Kidney glomerular epithelial cell (primary cell): ENCODE results near the gene SCN9A.
A peak's percentile ranks its signal among the peaks of the same experiment; 100 is the strongest.
"Not testable (repeated sequence)": the region's sequence is repeated elsewhere in the genome, so short reads cannot be mapped to it uniquely, and the experiment has no call there.

ENCODE experiments used
- DNase-seq: peaks from one replicate; lab custom pipeline; 2025; lab: John Stamatoyannopoulos, UW

SCN9A gene

GRCh38 chr2:166334805-166335204, 40.9 kb downstream of the SCN9A start:
- no peak for DNase-seq

- no peak for DNase-seq
These were observed 41.9 kb downstream of the SCN9A start for GRCh38 chr2:166333801-166334200.

DNA sequence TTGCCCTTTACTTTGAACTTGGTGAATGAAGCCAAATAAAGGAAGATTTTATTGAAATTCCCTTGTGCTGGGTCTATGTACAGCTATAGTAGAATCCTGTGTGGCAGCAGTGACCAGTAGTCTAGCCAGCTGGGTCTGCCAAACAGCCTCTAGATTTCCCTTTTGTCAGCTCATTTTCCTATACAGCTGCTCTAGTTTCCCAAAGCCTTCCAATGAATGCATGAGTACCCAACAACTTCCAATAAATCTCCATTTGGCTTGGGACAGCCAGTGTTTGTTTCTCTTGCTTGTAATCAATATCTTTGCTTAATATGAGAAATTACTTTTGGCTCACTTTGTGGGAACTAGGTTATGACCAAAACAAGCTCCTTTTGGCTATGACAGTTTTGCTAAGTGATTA, 43.6 kb downstream of the SCN9A start:
- DNase-seq: no peak

GRCh38 chr2:166331468-166331867, 44.3 kb downstream of the SCN9A start:
- no peak for DNase-seq

- DNase-seq: no peak
These were observed 46.3 kb downstream of the SCN9A start for GRCh38 chr2:166329465-166329864.

DNA sequence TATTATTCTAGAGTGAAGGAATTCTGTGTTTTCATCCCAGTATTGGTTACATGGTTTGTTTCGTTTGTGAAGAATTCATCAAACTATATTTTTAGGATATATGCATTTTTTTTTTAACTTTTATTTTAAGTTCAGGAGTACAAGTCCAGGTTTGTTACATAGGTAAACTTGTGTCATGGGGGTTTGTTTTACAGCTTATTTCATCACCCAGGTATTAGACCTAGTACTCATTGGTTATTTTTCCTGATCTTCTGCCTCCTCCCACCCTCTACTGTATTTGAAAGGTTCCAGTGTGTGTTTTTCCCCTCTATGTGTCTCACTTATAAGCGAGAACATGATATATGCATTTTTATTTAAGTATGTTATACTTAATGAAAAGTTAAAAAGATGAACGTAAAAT, 47.6 kb downstream of the SCN9A start:
- no peak for DNase-seq

GRCh38 chr2:166321076-166321475, 54.7 kb downstream of the SCN9A start:
- DNase-seq: no peak

GRCh38 chr2:166314022-166314759, 61.6 kb downstream of the SCN9A start:
- DNase-seq: peak; percentile 33

GRCh38 chr2:166312863-166313262, 62.9 kb downstream of the SCN9A start:
- not testable (repeated sequence) for DNase-seq

DNA sequence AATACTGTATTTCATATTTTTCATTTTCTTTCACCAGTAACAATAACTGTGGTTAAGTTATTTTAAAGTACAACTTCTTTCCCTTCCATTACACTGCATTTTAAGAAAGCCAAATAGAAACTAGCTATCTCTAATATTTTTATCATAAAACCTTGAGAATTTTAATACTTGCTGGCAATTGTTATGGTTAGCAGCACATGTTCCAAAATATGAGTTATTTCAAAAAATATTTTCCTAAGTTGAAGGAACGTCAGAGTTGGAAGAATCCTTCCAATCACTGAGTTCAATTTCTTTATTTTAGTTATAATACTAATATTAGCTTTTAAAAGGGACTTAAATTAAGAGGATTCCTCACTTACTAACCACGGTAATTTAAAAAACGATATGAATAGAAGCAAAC, 68.4 kb downstream of the SCN9A start:
- DNase-seq: no peak

DNA sequence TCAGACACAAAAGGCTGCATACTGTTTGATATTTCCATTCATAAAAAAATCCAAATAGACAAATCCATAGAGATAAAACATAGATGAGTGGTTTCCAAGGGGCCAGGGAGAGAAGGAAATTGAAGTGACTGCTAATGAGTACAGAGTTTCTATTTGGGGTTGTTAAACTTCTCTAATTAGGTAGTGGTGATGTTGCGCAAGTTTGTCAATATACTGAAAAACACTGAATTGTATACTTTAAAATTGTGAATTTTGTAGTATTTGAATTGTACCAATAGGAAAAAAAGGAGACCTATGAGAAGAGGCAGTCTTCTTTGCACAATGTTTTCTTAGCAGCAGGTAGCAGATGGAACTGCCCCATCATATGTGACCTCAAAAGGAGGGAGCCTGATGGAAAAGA, 71.1 kb downstream of the SCN9A start:
- DNase-seq: no peak

- no peak for DNase-seq
These were observed 73.7 kb downstream of the SCN9A start for GRCh38 chr2:166302036-166302435.

- no peak for DNase-seq
These were observed 77.8 kb downstream of the SCN9A start for GRCh38 chr2:166297951-166298350.

- DNase-seq: no peak
These were observed 81.8 kb downstream of the SCN9A start for GRCh38 chr2:166293984-166294383.

DNA sequence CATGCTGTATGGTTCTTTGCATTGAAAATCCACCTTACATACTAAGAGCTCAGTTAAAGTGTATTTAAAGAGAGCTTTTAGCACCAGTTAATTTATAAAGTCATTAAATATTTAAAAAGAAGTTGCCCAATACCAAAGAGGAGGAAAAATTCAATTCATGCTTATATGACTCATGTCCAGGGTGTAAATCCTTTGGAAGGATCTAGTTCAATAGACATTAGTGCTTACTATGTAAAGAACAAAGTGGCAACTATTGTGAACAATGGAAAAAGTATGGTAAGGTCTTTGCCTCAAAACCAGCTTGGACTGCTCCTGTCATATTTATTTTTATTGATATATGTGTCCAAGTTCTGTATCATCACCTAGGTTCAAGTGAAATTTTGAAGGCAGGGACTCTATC, 90.5 kb downstream of the SCN9A start:
- DNase-seq: no peak

GRCh38 chr2:166284359-166284758, 91.4 kb downstream of the SCN9A start:
- no peak for DNase-seq

DNA sequence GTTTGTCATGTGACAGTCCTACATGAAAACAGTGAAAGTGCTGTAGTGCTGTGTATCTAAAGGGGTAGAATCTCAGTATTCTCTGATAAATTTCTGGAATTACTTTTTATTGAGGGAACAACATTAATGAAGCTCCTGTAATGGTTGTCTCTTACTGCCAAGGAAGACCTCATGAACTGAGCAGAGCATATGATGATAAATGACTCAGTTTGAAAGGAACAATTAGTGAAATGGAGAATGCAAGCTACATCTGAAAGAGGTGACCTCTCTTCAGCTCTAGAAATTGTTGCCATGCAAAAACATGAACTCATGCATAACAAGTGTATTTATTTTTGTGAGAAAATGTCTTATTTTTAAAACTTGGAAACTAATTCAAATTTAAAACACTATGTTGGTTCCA, 93.6 kb downstream of the SCN9A start:
- DNase-seq: no peak

- DNase-seq: no peak
These were observed 96.9 kb downstream of the SCN9A start for GRCh38 chr2:166278856-166279255.

- no peak for DNase-seq
These were observed 105.4 kb downstream of the SCN9A start for GRCh38 chr2:166270376-166270775.

GRCh38 chr2:166269322-166269721, 106.4 kb downstream of the SCN9A start:
- no peak for DNase-seq

- DNase-seq: no peak
These were observed 117.9 kb downstream of the SCN9A start for GRCh38 chr2:166257859-166258258.

DNA sequence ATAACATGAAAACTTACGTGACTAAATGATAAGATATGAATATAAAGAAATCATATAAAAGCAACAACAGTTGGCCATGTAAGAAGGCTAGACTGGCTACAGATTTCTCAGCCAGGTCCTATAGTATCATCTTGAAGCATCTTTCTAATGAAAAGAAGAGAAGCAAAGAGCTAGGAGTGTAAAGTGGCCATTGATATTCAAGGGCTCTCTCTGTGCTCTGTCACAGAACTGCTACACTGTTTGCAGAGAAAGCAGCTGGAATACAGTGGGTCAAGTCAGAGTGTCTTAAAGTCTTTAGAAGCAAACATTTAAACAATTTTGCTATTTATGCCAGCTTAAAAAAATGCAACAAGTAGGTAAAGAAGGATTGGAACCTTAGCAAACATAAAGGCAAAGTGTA, 118.8 kb downstream of the SCN9A start:
- no peak for DNase-seq

DNA sequence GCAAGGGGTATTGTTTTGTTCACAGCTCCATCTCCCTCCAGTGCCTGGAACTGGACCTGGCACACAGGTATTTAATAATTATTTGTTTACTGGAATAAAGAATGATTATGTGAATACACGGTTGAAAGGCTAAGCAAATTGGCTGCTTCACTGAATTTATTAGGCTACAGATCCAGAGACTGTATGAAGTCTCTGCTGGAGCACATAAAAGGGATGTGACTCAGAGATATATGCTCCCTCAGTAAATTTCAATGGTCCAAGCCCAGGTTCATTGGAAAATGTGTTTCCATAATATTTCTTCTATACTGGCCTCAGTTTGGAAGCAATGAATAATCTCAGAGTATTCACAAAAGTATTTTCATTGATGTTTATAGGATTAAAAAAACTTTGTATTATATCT, 126.4 kb downstream of the SCN9A start:
- no peak for DNase-seq

GRCh38 chr2:166246901-166247300, 128.8 kb downstream of the SCN9A start:
- no peak for DNase-seq
